GM12874 (cell line): ENCODE results near the gene DIRAS1.

Experiments
- TF ChIP-seq, protein P1 (sequence below): IDR thresholded peaks from 2 replicates; pipeline ENCODE4 v1.5.1; 2011; ENCODE audit warnings: low read depth, mild to moderate bottlenecking, control low read depth, low read length, moderate library complexity; ENCODE audit not compliant: insufficient read depth

The DIRAS1 gene

DNA sequence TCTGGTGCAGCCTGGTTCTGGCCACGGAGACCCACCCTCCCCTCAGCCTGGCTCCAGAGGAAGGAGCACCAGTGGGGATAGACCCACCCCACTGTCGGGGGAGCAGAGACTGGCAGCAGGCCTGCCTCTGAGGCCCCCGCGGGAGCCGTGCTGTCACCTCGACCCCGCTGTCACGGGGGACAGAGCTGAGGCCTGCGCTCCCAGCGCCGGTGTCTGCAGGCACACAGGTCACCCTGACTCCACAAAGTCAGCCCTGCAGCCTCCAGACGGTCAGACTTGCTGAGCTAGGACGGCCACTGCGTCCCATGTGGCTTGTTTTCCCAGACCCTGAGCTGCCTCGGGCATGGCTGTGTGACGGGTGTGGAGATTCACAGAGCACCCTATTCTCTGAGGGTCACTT lies 51.0 kb downstream of the DIRAS1 start:
- TF ChIP-seq, protein P1, sequence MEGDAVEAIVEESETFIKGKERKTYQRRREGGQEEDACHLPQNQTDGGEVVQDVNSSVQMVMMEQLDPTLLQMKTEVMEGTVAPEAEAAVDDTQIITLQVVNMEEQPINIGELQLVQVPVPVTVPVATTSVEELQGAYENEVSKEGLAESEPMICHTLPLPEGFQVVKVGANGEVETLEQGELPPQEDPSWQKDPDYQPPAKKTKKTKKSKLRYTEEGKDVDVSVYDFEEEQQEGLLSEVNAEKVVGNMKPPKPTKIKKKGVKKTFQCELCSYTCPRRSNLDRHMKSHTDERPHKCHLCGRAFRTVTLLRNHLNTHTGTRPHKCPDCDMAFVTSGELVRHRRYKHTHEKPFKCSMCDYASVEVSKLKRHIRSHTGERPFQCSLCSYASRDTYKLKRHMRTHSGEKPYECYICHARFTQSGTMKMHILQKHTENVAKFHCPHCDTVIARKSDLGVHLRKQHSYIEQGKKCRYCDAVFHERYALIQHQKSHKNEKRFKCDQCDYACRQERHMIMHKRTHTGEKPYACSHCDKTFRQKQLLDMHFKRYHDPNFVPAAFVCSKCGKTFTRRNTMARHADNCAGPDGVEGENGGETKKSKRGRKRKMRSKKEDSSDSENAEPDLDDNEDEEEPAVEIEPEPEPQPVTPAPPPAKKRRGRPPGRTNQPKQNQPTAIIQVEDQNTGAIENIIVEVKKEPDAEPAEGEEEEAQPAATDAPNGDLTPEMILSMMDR: no peak

DNA sequence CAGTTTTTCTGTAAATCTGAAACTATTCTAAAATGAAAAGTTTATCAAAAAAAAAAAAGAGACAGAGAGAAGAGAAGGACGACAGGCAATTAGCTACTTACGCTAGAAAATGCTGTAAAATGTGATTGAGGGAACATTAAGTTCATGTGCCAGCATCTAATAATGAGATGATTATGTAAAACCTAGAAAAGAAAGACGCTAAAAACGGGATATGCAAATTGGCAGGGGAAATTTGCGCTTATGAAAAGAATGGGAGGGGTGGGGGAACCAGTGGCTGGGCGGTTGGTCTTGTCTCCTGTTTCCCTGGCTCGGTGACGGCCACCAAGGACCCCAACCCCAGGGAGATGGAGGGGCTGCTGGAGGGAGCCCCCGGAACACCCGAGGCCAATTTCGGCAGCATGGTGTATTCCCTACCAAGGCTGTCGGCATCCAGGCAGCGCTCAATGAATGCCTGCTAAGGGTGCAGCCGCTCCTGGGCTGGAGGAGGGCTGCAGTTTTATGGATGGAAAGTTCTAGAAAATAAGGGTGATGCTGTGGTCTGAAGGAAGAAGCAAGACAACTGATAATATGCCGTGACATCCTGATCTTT lies 52.9 kb downstream of the DIRAS1 start:
- TF ChIP-seq, protein P1: no peak

DNA sequence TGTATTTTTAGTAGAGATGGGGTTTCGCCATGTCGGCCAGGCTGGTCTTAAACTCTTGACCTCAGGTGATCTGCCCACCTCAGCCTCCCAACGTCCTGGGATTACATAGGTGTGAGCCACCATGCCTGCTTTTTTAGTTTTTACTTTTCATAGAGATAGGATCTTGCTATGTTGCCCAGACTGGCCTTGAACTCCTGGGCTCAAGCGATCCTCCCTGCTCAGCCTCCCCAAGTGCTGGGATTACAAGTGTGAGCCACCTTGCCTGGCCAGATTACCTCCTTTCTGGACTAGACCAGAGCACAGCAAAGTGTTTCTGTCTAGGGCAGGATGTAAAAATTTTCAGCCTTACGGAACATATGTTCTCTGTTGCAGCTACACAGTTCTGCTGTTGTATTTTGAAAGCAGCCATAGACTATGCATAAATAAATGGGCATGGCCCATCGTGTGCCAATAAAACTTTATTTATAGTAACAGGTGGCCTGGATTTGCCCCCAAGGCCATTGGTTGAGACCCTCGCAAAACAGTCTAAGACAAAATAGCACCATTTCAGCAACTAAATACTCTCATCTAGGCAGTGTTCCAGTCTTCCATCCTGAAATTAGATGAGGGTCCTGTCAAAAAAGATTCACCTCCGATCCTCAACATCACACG lies 54.7 kb downstream of the DIRAS1 start:
- TF ChIP-seq, protein P1: no peak

DNA sequence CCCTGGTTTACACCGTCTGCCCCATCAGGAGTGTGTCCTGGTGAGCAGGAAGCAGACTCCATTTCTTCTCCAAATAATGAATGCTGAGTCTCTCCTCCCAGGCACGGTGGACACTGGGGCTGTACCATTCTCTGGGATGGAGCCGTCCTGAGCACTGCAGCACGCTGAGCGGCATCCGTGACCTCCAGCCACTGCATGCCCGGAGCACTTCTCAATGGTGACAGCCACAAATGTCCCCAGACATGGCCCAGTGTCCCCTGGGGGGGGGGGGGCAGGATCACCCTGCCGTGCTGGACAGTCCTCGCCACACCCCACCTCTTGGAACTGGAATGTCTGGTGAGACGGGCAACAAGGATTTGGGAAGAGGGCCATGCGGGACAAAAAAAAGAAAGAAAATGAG lies 56.1 kb downstream of the DIRAS1 start:
- TF ChIP-seq, protein P1: no peak
